ENCODE measurements around the gene PARD6B.

- no peak for TF ChIP-seq CTCF (IDR thresholded peaks at IDR 0.05; ENCODE audit: insufficient read depth, low read length, poor library complexity, severe bottlenecking)
- no peak for TF ChIP-seq EZH2phosphoT487 (conservative IDR thresholded peaks at IDR 0.05; ENCODE audit: low read length)
These were observed 8.8 kb upstream of the PARD6B start for GRCh38 chr20:50722424-50723155.

Measured in SU-DHL-6 (cell line).